GM18861 (cell line): Measurements from ENCODE around the gene SMYD3.

Source experiments
- ATAC-seq: cut with Tn5 transposase; IDR thresholded peaks from one replicate; pipeline ENCODE4 v1.9.1; 2021; ENCODE audit not compliant: unreplicated experiment

SMYD3 gene

DNA sequence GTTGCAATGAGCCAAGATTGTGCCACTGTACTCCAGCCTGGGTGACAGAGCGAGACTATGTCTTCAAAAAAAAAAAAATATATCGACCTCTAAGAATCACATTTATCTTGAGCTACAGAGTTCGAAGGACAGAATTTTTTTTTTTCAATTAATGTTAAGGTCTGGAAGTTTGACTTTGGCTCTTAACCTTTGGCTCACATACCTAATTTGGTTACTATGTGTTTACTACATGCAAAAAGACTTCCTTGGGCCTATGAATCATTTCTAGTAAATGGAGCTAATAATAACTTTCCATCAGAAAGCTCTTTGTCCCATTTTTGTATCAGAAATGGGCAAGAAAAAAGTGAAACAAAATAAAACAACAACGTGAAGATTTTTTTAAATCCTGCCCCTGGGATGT is 351.2 kb downstream of the SMYD3 start:
- no peak for ATAC-seq

DNA sequence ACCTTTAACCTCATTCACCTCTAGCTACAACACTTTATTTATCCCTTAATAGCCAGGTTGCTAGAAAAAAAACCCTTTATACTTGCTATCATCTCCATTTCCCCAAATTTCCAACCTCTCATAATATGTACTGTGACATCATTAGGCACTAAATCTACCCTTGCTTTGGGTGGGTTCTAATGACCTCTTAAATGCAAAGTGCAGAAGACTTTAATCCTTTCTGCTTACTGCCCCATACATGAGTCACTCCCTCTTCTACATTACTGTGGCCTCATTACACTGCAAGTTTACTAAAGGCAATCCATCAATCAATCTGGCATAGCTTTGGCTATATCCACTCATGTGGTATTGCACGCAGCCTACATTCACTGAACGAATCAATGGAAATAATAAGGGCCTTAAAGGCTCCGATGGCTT is 353.3 kb downstream of the SMYD3 start:
- no peak for ATAC-seq

DNA sequence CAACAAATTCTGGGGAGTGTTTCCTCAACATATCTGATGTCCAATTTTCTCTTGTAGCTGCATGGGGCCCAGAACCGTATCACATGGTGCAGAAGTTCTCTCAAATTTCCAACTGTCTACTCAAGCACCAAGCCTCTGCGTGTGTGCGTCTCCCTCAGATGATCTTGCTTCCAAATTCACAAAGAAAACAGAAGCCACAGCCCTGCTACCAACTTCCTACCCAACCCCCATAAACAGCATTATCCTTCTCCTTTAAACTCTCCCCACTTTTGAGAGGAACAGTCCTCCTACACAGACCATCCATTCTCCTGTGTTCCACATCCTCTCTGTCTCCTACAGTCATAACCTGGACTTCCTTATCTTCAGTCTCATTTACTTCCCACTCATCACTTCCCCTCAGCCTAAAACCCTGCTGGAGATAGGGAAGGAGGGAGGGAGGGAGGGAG is 354.1 kb downstream of the SMYD3 start:
- ATAC-seq = no peak

DNA sequence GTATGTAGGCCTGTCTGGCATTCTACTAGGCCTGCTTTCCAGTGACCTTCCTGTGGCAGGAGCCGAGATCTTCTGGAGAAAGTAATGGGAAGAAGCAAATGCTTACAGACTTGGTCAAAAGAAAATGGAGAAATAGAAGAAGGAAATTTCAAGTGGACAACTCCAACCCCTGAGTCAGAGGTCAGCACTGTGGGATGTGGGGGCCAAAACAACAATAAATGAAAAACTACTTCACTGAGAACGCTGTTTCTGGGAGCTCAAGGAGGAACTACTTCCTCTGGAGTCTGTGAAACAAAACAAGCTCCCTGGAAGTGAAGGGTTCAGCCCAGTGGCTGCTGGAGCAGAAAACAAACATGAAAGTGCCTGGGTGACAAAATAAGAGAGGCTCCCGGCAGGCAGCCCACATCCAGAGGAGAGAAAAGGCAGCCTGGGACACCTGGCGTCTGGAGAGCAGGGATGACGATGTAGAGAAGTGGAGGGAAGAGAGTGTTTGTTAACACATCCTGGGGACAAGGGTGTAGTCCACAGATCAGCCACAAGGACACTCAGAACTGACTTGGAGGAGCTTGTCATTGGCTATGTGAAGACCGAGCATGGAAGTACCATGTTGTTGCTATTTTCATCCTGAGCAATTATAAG is 355.2 kb downstream of the SMYD3 start:
- no peak for ATAC-seq

DNA sequence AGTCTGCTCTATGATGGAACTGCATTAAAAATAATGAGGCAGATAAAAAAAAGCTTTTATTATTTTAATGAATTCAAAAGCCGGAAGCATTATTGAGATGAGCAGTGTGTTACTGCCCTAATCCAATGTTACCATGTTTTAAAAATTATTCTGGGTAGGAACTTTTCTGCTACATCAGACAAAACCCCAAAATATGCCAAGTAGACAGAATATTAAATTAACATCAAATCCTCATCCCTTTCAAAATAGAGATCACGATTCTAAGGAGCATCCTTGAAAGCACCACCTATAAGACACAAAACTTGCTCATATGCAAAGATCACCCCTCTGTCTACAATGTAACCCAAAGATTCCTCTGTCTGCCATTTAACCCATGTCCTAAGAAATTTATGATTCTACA is 357.5 kb downstream of the SMYD3 start:
- no peak for ATAC-seq

DNA sequence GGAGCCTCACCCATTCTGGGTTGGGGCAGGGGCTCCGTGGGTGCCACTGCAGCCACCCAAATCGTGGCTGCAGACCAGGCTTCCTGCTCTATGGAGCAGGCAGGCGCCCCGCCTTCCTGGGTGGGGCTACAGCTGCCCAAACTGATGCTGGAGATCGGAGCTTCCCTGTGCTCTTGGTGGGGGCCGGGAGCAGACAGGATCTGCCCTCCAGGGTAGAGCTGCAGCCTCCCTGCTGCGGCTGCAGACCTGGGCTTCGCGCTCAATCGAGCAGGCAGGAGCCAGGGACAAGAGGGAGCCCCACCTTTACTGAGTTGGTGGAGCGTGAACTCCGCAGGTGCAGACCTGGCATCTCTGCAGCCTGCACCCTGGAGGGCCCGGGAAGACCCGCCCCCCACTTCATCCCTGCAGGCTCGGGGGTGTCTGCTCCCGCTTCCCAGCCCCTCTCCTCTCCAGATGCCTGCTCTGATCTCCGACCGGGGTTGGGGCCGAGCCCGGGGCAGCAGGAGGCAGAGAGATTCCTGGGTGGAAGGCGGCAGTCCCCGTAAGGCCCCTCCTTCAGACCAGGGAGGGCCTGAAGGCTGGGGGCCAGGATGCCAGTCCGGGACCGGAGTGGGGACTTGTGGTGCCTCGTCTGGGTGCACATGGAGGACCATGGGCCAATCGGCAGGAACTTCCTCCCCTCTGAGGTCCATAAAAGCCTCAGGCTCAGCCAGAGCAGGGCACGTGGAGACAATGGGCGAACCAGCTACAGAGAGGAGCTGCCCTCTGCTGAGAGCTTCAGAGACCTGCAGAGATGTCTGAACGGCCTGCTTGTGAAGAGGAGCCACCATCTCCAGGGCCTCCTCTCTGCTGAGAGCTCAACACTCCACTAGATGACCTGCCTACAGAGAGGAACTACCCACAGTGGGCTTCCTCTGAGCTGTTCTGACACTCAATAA is 359.3 kb downstream of the SMYD3 start:
- no peak for ATAC-seq

DNA sequence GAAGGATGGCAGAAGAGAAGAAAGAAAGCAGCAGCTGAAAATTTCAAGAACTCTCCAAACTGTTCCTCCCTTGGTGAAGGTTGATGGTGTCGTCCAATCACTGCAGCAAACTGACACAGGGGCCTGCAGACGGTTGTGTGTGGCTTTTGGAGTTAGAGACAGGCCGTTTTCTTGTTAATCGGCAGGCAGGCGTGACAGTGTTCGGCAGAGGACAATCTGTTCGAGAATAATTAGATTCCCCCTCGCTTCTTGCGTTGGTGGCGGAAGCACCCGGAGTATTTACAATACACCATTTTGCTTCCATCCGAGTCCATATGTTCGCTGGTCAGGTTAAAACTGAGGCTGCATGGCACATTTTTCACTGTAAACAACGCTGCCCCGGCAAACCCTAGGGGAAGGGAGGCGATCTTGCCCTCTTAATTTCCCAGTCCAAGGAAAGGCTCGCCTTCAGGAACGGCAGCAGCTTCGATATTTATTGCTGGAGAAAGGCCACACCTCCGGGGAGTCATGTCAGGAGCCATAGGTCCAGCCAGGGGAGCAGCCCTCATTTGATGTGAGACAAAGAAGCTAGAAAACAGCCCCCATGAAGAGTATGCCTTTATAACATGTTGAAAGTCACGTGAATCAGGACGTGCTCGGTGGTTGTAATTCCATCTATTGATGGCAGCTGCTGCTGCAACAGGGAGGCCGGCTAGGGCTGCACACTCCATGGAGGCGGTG is 360.1 kb downstream of the SMYD3 start:
- no peak for ATAC-seq

DNA sequence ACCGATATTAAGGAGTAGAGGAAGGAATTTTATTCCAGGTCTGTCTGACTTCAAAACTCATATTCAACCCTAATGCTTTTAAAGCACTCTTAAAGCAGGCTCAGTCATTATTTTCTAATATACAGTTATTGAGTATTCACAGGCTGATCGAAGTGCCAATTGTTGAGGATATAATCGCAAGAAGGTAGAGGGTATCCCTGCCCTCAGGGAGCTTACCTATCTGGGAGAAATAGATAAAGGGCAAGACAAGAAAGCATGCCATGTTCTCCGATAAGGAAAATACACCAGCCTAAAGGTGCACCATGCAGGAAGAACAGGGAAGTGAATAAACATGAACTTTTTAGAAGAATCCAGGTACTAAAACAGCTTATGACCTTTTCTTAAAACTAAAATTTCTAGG is 361.2 kb downstream of the SMYD3 start:
- no peak for ATAC-seq

DNA sequence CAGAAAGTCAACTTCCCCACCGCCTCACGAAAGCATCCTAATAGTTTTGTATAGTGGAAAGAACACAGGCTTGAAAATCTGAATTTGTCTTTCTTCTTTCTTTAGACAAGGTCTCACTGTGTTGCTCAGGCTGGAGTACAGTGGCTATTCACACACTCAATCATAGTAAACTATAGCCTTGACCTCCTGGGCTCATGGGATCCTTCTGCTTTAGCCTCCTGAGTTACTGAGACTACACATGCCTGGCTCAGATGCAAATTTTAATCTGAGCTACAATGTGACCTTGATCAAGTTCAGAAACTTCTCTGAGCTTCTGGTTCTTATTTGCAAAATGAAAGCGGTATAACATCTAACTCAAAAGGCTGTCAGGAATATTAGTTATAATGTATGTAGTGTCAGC is 362.1 kb downstream of the SMYD3 start:
- ATAC-seq = no peak

DNA sequence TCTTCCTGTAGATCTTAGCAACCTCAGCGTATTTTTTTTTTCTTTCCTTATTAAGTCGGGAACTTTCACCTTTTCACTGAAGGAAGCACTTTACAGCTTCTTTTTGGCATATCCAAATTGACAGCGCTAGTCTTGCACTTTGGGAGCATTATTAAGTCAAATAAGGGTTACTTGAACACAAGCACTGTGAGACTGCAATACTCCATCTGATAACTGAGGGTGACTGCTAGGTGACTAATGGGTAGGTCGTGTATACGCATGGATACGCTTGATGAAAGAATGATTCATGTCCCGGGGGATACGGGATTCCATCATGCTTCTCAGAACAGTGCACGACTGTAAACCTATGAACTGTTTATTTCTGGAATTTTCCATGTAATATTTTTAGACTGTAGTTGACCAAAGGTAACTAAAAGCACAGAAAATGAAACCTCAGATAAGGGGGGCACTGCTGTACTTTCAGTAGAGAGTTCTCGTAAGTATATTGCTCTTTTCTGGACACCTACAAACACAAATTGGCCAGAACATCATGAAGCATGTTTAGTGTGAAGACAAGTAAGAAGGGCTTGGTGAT is 364.7 kb downstream of the SMYD3 start:
- ATAC-seq = no peak

DNA sequence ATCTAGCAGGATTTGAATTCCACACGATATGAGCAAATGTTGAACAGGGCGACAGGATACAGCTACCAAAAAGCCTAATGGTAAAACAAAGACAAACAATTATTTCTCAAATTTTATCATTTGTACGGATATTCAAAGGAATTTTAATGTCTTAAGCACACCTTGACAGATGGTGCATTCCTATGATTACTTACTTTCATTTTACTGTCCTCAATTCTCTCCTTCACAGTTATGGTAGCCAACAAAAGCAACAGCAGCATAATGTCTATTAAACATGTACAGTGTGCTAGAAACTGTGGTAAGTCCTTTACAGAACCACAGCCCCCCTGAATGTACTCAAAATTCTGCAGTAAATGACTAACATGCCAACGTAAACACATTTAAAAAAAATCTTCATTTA is 365.8 kb downstream of the SMYD3 start:
- ATAC-seq = no peak

DNA sequence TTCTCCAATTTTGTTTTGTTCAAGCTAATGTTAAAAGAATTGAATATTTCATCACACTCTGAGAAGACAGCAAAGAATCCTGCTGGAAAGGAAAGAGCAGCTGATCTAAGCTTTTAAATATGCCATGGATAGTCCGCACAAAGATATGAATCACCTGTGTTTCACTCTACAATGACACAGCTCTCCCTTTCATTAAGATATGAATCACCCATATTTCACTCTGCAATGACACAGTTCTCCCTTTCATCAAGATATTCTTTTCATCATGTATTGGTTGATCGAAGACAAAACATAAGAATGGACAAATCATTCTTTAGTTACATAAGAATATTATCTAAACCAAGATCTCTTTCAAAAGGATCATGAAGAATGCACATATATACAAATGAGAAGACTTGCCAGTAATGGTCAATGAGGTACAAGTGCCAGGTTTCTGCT is 367.3 kb downstream of the SMYD3 start:
- ATAC-seq = no peak

DNA sequence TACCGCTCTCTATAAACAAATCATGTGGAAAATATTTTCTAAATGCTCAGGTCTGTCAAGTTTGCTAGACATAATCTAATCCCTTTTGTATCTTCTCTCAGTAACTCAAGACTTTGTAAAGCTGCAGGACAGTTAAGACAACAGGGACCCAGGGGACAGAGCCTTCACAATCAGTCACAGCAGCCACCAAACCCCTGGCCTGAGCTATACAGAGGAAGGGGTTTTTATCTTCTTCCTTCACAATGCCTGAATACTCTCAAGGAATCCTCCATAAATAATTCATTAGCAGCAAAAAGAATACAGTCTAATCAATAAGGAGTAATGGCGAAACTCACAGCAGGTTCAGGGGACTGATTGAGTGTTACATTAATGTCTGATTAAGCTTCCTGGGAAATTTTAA is 368.3 kb downstream of the SMYD3 start:
- no peak for ATAC-seq

DNA sequence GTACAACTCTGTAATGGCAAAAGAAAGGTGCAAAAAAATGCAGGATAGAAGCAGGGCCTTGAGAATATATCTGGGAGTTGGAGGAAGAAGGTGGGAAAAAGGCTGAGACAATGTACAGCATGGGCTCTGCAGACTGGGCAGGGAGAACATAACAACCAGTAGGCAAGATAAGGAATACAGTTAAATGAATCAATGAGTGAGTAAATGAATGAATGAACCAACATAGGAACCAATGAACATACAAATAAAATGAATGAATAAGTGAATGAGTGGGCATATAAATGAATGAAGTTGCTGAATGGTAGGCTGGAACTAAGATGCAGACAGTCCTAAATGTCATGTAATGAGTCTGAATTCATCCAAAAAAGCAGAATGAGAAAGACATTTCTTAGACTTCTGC is 370.6 kb downstream of the SMYD3 start:
- no peak for ATAC-seq

DNA sequence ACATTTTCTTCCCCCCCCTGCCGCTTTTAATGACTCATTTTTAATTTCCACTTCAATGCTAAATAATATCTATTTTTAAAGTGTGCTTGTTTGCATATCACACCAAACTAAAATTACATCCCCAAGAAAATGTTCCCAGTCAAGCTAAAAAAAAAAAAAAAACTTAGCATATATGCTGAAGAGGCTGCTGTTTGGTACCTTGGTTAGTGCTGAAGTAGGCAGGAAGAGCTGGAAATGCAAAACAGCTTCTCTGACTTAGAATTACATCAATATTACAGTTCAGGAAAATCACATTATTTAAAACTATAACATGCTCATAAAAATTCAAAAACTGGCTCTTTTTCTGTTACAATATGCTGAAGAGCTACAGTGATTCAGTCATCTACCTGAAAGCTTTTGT is 372.3 kb downstream of the SMYD3 start:
- ATAC-seq = no peak

DNA sequence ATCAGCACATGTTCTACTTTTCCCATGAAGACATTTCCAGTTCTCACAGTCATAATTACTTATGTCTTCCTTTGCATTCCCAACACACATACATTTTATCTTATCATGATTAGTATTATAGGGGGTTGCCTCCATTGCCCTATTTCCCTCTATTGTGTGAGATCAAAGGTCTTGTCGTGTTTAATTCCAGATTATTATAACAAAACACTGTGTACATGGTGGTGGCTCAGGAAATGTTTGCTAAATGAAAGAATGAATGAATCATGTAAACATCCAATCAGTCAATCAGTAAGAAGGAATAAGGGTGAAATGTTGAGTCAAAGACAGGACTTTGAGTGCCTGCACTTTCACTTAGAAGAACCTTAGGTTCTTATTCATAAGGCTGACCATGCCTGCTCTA is 376.0 kb downstream of the SMYD3 start:
- no peak for ATAC-seq

DNA sequence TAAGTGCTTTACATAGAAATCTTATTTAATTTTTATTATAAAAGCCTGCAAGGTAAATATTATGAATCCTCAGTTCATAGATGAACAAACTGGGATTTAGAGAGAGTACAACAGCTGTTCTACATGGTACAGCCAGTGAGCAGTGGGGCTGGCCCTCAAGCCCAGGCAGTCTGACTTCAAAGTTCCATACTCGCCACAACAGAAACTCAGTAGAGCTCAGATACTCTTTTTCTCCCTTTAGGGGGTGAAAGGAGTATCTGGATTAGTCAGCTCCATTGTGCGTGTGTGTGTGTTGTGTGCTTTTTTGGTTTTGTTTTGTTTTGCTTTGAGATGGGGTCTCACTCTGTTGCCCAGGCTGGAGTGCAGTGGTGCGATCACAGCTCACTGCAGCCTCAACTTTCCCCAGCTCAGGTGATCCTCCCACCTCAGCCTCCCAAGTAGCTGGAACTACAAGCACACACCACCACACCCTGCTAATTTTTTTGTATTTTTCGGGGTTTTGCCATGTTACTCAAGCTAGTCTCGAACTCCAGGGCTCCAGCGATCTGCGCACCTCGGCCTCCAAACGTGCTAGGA is 378.5 kb downstream of the SMYD3 start:
- ATAC-seq = no peak

DNA sequence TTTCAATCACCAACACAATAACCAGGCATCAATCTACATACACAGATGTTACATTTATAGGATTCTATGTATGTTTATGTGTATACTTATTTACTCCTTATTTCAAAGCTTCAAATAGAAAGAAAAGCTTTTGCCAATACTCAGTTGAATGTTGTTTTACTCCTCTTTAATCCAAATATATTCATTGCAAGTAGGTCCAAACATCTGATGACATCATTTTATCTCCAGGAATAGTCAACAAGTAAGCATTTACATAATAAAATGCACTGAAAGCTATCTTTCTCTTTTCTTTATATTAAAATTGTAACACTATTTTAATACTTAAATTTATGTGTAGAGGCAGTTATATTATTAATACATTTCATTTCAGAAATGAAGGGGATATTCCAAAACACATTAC is 380.5 kb downstream of the SMYD3 start:
- no peak for ATAC-seq

DNA sequence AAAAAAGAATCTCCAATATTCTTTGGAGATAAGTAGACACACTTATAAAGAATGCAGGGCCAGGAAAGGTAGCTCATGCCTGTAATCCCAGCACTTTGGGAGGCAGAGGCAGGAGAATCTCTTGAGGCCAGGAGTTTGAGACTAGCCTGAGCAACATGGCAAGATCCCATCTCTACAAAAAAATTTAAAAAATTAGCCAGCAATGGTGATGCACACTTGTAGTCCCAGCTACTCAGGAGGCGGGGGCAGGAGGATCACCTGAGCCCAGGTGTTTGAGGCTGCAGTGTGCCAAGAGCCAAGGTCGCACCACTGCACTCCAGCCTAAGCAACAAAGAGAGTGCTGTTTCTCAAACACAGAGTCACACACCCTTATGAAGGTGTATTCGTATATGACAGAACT is 385.0 kb downstream of the SMYD3 start:
- ATAC-seq = no peak

DNA sequence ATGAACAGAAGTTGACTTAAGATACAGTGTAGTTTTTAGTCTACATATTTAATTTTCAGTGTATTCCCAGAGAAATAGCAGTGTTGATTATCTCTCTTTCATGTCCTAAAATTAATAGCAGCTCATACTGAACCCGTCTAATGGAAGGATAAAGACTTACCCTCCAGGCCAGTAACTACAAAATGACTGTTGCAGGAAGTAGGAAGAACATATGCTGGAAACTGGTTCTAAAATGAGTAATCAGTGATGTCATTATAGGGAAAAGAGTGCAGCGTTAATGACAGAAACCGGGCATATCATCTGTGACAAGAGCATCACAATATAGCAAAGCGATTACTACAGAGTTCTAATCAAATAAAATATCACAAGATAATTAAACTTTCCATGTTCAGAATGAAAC is 385.5 kb downstream of the SMYD3 start:
- no peak for ATAC-seq
